Central memory CD8-positive, alpha-beta T cell (primary cell): Measurements from ENCODE around the gene ADARB1.

Experiments
- ATAC-seq: fragments of 150-1000 bp; cut with Tn5 transposase; replicated peaks from 2 replicates; pipeline ENCODE4 v1.10.0; 2022; ENCODE audit warnings: mild to moderate bottlenecking, moderate FRiP score, moderate number of reproducible peaks; ENCODE audit not compliant: poor library complexity, severe bottlenecking; ENCODE audit errors: extremely low read depth
- DNase-seq, 2 donors: peaks; one replicate each; pipeline ENCODE4 v3.0.0; 2021; ENCODE audit warnings: low spot score in 2 of 2
- H3K27ac Mint-ChIP-seq: one replicate; pipeline ENCODE4 v1.8.0; 2022; ENCODE audit warnings: low read depth, mild to moderate bottlenecking, moderate library complexity, mixed read lengths
- H3K27me3 Mint-ChIP-seq: one replicate; pipeline ENCODE4 v1.8.0; 2022; ENCODE audit warnings: mixed read lengths
- H3K36me3 Mint-ChIP-seq: one replicate; pipeline ENCODE4 v1.8.0; 2022; ENCODE audit warnings: mild to moderate bottlenecking, moderate library complexity, mixed read lengths; ENCODE audit not compliant: insufficient read depth
- H3K4me1 Mint-ChIP-seq: one replicate; pipeline ENCODE4 v1.8.0; 2022; ENCODE audit warnings: mixed read lengths
- H3K4me3 Mint-ChIP-seq: one replicate; pipeline ENCODE4 v1.8.0; 2022; ENCODE audit warnings: mild to moderate bottlenecking, moderate library complexity, mixed read lengths
- H3K9me3 Mint-ChIP-seq: one replicate; pipeline ENCODE4 v1.8.0; 2022; ENCODE audit warnings: mixed read lengths

Gene ADARB1

DNA sequence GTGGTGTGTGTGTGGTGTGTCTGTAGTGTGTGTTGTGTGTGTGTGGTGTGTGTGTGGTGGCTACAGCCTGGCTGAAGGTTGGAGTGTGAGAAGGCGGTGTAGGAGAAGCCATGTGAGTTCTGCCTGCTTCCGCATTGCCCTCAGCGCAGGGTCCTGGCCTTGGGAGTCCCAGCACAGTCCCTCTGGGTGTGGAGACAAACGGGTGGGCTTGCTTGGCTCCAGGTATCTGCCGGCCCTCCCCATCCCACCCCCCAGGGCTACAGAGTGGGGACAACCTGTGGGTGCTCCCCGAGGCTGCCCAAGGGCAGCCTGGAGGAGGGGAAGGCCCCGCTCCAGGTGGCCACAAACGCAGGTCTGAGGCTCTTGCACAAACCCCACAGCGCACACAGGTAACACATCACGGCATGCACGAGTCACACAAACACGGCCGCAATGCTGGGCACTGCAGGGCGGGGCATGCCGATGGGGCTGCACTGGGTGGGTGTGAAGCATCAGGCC, 31.7 kb upstream of the ADARB1 start:
- no peak overlapping the region for H3K27ac Mint-ChIP-seq
- H3K36me3 Mint-ChIP-seq = peaks cover 2% of the 10 kb centered on the region
- ATAC-seq = no peak
- no peak for DNase-seq
- peaks cover 6% of the 10 kb centered on the region for H3K9me3 Mint-ChIP-seq
- no peak overlapping the region for H3K4me3 Mint-ChIP-seq
- peaks cover 27% of the 10 kb centered on the region for H3K27me3 Mint-ChIP-seq
- peaks cover 6% of the 10 kb centered on the region for H3K4me1 Mint-ChIP-seq

DNA sequence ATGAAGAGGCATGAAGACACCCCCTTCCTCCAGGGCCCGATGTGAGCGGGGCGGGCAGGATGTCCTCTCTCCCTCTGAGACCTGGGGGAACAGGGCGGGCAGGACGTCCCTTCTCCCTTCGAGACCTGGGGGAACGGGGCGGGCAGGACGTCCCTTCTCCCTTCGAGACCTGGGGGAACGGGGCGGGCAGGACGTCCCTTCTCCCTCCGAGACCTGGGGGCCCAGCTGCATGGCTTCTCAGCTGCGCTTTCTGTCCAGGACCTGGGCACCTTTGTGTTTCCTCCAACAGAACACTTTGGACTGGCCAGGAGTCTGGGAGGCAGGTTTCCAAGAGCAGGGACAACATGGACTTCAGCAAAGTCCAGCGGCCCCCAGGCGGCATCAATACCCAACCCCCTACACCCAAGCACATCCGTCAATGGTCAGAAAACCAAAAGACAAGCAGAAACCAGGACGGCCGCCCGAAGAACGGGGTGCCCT, 30.8 kb upstream of the ADARB1 start:
- Mint-ChIP-seq H3K27ac (no peak overlapping the region), H3K4me3 (no peak overlapping the region), H3K36me3 (peaks cover 2% of the 10 kb centered on the region), H3K27me3 (peaks cover 33% of the 10 kb centered on the region), H3K4me1 (peaks cover 6% of the 10 kb centered on the region), H3K9me3 (peaks cover 6% of the 10 kb centered on the region)
- ATAC-seq (no peak), DNase-seq (no peak)

DNA sequence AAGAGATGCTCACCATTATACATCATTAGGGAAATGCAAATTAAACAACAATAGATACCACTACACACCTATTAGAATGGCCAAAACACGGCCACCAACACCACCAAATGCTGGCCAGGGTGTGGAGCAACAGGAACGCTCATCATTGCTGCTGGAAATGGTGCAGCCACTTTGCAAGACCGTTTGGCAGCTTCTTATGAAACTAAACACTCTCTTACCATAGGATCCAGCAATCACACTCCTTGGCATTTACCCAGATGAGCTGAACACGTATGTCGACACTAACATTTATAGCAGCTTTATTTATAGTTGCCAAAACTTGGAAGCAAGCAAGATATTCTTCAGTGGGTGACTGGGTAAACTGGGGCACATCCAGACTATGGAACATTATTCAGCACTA, 28.9 kb upstream of the ADARB1 start:
- peaks cover 6% of the 10 kb centered on the region for H3K4me1 Mint-ChIP-seq
- ATAC-seq = no peak
- peaks cover 6% of the 10 kb centered on the region for H3K9me3 Mint-ChIP-seq
- H3K4me3 Mint-ChIP-seq = no peak overlapping the region
- no peak overlapping the region for H3K27ac Mint-ChIP-seq
- peaks cover 35% of the 10 kb centered on the region for H3K27me3 Mint-ChIP-seq
- peaks cover 5% of the 10 kb centered on the region for H3K36me3 Mint-ChIP-seq
- DNase-seq = no peak

DNA sequence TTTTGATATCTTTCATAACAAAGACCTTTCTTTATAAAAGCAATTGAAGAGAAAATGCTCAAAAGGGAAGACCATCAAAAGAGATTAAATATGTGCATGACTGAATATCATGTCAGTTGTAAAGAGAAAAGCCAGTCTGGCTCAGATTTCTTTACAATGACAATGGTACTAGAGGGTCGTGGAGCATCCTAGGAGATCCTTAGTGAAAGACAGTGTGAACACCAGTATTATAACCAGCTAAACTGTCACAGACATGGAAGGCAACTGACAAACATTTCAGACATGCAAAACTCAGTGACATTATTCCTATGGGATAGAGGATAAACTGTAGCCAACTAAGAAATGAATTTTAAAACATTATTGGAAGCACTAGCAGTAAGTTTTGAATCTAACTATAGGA, 27.1 kb upstream of the ADARB1 start:
- Mint-ChIP-seq H3K27me3 (peaks cover 50% of the 10 kb centered on the region), H3K4me3 (no peak overlapping the region), H3K36me3 (peaks cover 5% of the 10 kb centered on the region), H3K9me3 (peaks cover 6% of the 10 kb centered on the region), H3K4me1 (peaks cover 1% of the 10 kb centered on the region), H3K27ac (no peak overlapping the region)
- ATAC-seq = no peak
- DNase-seq = no peak

DNA sequence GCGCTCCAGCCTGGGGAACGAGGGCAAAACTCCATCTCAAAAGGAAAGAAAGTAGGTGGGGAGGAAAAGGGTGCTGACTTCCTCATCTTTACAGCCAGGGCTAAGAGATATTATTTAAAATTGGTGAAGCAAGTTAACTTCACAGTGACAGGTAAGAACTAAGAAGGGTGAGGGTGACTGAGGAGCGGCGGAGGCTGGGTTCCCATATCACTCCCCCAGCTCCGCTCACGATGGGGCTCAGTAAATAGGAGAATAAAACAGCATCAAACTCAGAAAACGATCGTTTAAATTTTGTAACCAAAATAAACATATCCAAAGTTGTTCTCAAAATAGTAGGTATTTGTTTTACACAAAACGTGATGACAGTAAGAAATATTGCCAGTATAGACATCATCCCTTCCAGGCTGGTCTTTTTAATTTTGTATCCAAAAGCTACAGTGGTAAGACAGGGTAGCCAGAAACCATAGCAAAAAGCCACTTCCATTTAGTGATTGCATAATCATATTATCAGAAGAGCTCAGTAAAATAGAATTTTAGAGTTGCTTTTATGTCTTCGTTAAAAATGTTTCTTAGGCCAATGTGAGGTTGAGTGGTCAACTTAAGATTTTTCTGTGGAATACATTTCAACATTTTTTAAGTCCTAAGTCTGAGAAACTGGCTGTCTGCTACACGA, 26.2 kb upstream of the ADARB1 start:
- H3K9me3 Mint-ChIP-seq = peaks cover 6% of the 10 kb centered on the region
- no peaks in the 10 kb centered on the region for H3K4me1 Mint-ChIP-seq
- H3K4me3 Mint-ChIP-seq = no peak overlapping the region
- peaks cover 58% of the 10 kb centered on the region for H3K27me3 Mint-ChIP-seq
- H3K36me3 Mint-ChIP-seq = peaks cover 5% of the 10 kb centered on the region
- H3K27ac Mint-ChIP-seq = no peak overlapping the region
- DNase-seq (no peak), ATAC-seq (no peak)

DNA sequence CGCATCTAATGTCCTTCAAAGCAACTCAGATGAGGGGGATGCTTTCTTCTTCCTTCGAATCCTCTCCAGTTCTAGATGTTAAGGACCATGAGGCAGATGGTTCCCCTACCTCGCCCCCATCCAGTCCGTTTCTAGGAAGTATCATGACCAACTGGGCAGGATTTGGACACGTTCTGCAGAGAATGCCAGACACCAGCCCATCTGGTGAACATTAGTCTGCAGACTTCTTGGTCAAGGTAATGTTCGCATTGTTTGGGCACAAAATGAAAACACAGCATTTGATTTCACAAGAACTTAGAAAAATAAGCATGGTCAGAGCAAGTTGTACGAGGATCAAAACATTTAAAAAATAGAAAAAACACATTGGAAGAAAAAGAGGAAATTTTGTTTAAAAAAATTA, 25.4 kb upstream of the ADARB1 start:
- DNase-seq (no peak), ATAC-seq (no peak)
- H3K4me1 Mint-ChIP-seq = no peaks in the 10 kb centered on the region
- H3K9me3 Mint-ChIP-seq = peaks cover 6% of the 10 kb centered on the region
- peaks cover 3% of the 10 kb centered on the region for H3K36me3 Mint-ChIP-seq
- peaks cover 66% of the 10 kb centered on the region for H3K27me3 Mint-ChIP-seq
- no peak overlapping the region for H3K4me3 Mint-ChIP-seq
- H3K27ac Mint-ChIP-seq = no peak overlapping the region

DNA sequence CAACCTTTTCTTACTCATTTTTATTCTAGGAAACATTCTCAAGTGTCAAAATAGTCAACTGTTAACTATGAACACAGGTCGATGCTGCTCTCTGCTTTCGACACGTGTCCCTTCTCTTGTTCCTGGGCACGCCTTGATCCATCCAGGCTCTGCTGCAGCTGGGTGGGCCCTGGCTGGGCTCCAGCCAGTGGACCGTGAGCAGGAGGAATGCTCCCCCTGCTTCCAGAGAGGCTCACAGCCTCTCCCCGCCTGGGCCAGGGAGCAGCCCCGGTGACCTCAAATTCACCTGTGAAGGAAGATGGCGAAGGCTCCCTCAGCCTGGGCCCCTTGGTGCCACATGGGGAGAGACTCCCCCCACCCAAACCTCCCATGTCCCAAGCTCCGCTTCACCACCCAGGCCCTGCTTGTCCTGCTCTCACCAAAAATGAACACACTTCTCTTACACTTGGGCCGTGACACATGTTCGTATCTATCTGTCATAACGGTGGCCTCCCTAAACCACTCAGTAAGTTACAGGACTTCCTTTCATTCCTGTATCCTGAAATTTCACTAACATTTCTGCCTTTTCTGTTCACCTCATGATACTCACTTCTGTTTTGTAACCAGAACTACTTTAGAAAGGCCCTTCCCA, 24.6 kb upstream of the ADARB1 start:
- peaks cover 6% of the 10 kb centered on the region for H3K9me3 Mint-ChIP-seq
- H3K36me3 Mint-ChIP-seq = peaks cover 2% of the 10 kb centered on the region
- no peak overlapping the region for H3K4me3 Mint-ChIP-seq
- DNase-seq (no peak), ATAC-seq (no peak)
- no peaks in the 10 kb centered on the region for H3K4me1 Mint-ChIP-seq
- H3K27ac Mint-ChIP-seq = no peak overlapping the region
- peaks cover 66% of the 10 kb centered on the region for H3K27me3 Mint-ChIP-seq

DNA sequence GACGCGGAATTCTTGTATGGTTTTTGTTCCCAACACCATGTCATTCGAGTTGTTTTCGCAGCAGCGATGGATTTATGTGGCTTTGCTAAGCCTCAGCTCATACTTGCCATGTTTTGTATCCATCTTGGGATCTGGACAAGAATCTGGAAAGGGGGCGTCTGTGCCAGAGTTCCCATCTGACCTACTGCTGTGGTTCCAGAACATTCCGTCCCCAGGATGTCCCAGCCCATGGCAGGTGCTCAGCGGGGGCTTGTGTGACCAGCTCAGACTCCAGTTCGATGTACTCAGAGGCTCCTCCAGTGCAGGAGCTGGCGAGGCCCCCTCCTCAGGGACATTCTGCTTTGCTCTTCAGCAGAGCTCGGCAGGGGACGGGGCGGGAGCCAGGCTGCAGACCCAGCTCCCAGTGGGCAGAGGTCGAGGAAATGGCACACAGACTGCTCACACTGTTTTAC, 24.0 kb upstream of the ADARB1 start:
- H3K36me3 Mint-ChIP-seq = peaks cover 2% of the 10 kb centered on the region
- H3K27me3 Mint-ChIP-seq = peaks cover 66% of the 10 kb centered on the region
- no peak for DNase-seq
- H3K9me3 Mint-ChIP-seq = peaks cover 6% of the 10 kb centered on the region
- H3K27ac Mint-ChIP-seq = no peak overlapping the region
- no peak overlapping the region for H3K4me3 Mint-ChIP-seq
- no peak for ATAC-seq
- H3K4me1 Mint-ChIP-seq = no peaks in the 10 kb centered on the region

DNA sequence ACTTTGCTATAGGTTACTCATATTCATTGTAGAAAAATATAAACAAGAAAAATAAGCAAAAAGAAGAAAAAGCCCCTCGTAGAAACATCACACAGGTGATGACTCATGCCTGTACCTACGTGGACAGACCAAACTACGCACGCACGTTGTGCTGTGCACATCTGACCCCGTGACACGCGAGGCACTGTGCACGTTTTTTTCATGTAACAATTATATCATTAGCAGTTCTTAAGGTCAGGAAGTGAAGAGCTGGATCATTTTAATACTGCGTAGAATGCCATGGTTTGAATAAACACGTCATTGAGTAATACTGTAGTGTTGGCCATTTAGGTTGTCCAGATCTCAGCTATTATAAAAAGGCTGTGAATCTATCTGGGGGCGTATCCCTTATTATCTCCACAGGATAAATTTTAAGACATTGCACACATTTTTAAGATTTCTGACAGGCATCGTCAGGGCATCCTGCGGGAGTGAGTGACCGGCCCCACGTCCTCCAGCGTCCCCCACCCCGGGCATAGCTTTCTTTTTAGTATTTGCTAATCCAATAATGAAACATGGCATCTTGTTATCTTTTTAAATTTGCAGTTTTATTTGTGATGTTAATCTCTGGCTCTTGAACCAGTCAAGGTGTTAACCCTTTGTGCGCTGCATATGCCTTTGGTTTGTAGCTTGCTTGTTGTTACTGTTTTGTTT, 23.4 kb upstream of the ADARB1 start:
- DNase-seq (no peak), ATAC-seq (no peak)
- Mint-ChIP-seq H3K36me3 (peaks cover 2% of the 10 kb centered on the region), H3K4me1 (no peaks in the 10 kb centered on the region), H3K27ac (no peak overlapping the region), H3K4me3 (no peak overlapping the region), H3K9me3 (peaks cover 6% of the 10 kb centered on the region), H3K27me3 (peaks cover 64% of the 10 kb centered on the region)

DNA sequence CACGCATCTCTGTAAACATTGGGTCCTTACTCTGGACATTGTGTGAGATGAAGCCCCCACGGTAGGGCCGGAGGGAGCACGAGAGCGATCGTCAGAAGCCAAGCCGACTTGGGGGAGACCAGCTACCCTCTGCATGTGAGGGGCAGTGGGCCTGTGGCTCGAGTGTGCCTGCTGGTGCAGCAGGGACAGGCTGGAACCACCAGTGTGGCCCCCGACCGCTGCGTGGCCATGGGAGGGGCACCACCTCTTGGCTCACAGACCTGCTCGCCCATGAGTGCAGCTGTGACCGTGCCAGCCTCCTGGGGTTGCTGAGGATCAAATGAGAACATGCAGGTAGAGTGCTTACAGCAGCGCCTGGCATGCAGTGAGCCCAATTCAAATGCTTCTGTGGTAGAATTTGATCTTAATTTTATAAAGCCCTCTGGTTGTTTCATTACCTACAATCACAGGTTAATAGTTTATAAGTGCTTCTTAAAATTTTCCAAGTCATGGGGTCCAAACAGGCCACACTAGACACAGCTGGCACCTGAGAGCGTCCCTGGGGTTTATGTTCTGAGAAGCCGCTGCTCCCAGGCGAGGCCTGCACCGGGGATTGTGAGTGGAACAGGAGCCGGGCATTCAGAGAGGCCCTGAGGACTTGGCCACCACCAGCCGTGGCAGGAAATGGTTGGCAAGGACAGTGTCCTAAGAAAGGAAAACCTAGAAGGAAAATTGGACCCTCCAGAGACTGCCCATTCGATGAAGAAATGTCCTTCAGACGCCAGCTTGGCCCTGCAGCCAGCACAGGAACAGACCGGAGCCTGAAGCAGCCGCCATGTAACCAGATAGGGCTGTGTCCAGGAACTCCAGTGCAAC, 22.6 kb upstream of the ADARB1 start:
- H3K27ac Mint-ChIP-seq = no peak overlapping the region
- H3K4me3 Mint-ChIP-seq = no peak overlapping the region
- peaks cover 2% of the 10 kb centered on the region for H3K36me3 Mint-ChIP-seq
- no peaks in the 10 kb centered on the region for H3K4me1 Mint-ChIP-seq
- H3K9me3 Mint-ChIP-seq = peaks cover 6% of the 10 kb centered on the region
- ATAC-seq = no peak
- peaks cover 72% of the 10 kb centered on the region for H3K27me3 Mint-ChIP-seq
- no peak for DNase-seq

DNA sequence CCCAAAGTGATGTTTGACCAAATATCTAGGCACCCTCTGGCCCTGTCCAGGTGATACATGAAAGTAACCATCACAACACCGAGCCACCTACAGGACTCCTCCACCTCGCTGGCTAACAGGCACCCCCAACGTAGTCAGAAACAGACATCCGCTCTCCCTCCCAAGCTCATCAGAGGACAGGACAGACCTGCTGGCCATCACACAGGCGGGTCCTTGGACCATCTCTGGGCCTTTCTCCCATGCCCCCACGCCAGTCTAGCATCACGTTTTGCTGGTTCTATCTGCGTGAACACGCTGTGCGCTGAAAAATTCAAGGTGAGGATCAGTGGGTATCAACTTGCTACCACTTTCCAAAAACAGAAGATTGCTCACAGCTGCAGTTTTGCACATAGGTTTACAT, 21.4 kb upstream of the ADARB1 start:
- peaks cover 2% of the 10 kb centered on the region for H3K36me3 Mint-ChIP-seq
- H3K4me1 Mint-ChIP-seq = no peaks in the 10 kb centered on the region
- H3K9me3 Mint-ChIP-seq = no peaks in the 10 kb centered on the region
- H3K4me3 Mint-ChIP-seq = no peak overlapping the region
- H3K27ac Mint-ChIP-seq = no peak overlapping the region
- DNase-seq (no peak), ATAC-seq (no peak)
- H3K27me3 Mint-ChIP-seq = peaks cover 72% of the 10 kb centered on the region

DNA sequence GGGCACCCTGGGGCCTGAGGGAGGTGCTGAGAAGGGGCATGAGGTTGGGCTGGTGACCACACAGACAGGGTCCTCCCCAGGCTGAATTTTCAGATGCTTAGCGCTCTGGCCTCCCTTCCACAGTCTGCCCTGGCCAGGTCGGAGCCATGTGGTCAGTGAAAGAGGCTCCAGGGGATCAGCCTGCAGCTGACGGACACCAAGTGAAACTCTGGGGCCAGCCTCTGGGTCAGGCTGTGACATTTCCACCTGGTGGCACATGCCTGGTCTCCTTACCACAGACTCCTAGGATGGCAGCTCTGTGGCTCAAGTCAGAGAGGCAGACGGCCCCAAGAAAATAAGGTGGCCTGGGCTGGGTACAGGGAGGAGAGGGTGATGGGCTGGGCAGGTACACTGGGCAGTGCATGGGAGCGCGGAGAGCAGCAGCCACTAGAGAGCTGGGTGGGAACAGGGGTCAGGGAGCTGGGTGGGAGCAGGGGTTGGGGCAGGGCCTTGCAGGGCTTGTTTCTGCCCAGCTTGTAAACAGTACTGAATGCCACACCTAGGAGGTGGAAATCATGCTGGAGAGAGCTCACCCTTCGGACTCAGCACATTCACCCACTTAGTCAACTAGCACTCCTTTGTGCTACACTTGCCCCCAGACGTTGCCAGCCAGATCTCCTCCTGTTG, 20.7 kb upstream of the ADARB1 start:
- DNase-seq (no peak), ATAC-seq (no peak)
- Mint-ChIP-seq H3K36me3 (peaks cover 2% of the 10 kb centered on the region), H3K9me3 (no peaks in the 10 kb centered on the region), H3K4me1 (no peaks in the 10 kb centered on the region), H3K4me3 (no peak overlapping the region), H3K27me3 (peaks cover 70% of the 10 kb centered on the region), H3K27ac (no peak overlapping the region)
